Measurements from ENCODE around the gene NPIPB2.
"Not testable (repeated sequence)": the region's sequence is repeated elsewhere in the genome, so short reads cannot be mapped to it uniquely, and the experiment has no call there.

NPIPB2 gene

GRCh38 chr16:11968577-11968976 is 26.7 kb upstream of the NPIPB2 start:
- DNase-seq (ENCODE audit: low read depth in 2 of 2), result no peak
- H3K4me3 ChIP-seq (replicated peaks in 1 of 2; ENCODE audit: low read depth in 2 of 2, low read length in 2 of 2), result no peak overlapping the region
- no peak for TF ChIP-seq CTCF (IDR thresholded peaks at IDR 0.05; ENCODE audit: low read depth, low read length)

GRCh38 chr16:11967195-11967911 is 25.5 kb upstream of the NPIPB2 start:
- no peak for TF ChIP-seq CTCF (IDR thresholded peaks at IDR 0.05; ENCODE audit: low read depth, low read length)
- H3K4me3 ChIP-seq (replicated peaks in 1 of 2; ENCODE audit: low read depth in 2 of 2, low read length in 2 of 2), result no peak overlapping the region
- DNase-seq (ENCODE audit: low read depth in 2 of 2), result no peak

- H3K4me3 ChIP-seq (replicated peaks in 1 of 2; ENCODE audit: low read depth in 2 of 2, low read length in 2 of 2), result no peak overlapping the region
- DNase-seq (ENCODE audit: low read depth in 2 of 2), result no peak
Observed at GRCh38 chr16:11966173-11966572, 24.3 kb upstream of the NPIPB2 start.

GRCh38 chr16:11964761-11965551 is 23.1 kb upstream of the NPIPB2 start, which contains the start of gene TNFRSF17:
TNFRSF17 (plus strand) TSS chr16:11965210; CDS start chr16:11965325, 115 bp downstream.
- no peak for TF ChIP-seq CTCF (IDR thresholded peaks at IDR 0.05; ENCODE audit: low read depth, low read length)
- no peak for DNase-seq (ENCODE audit: low read depth in 2 of 2)
- no peak within 1 kb of the TSS for H3K4me3 ChIP-seq (replicated peaks in 1 of 2; ENCODE audit: low read depth in 2 of 2, low read length in 2 of 2)

More at GRCh38 chr16:11966173-11966572, 24.3 kb upstream of the NPIPB2 start:
- no peak for TF ChIP-seq CTCF (IDR thresholded peaks at IDR 0.05; ENCODE audit: low read depth, low read length)

GRCh38 chr16:11963706-11964105 is 21.9 kb upstream of the NPIPB2 start:
- no peak for TF ChIP-seq CTCF (IDR thresholded peaks at IDR 0.05; ENCODE audit: low read depth, low read length)
- no peak overlapping the region for H3K4me3 ChIP-seq (replicated peaks in 1 of 2; ENCODE audit: low read depth in 2 of 2, low read length in 2 of 2)
- no peak for DNase-seq (ENCODE audit: low read depth in 2 of 2)

- not testable (repeated sequence) for DNase-seq (ENCODE audit: low read depth in 2 of 2); H3K4me3 ChIP-seq (replicated peaks in 1 of 2; ENCODE audit: low read depth in 2 of 2, low read length in 2 of 2)
Observed at GRCh38 chr16:11962978-11963377, 21.1 kb upstream of the NPIPB2 start.

GRCh38 chr16:11962457-11962856 is 20.6 kb upstream of the NPIPB2 start:
- DNase-seq (ENCODE audit: low read depth in 2 of 2); H3K4me3 ChIP-seq (replicated peaks in 1 of 2; ENCODE audit: low read depth in 2 of 2, low read length in 2 of 2): not testable (repeated sequence)
